Parathyroid adenoma (tissue), 2 donors: ENCODE measurements around the gene ZNF565.
"Not testable (repeated sequence)": the region's sequence is repeated elsewhere in the genome, so short reads cannot be mapped to it uniquely, and the experiment has no call there.

ENCODE experiments used
- H2AFZ ChIP-seq: fragments of 300-600 bp; sonication (generic); one replicate; pipeline ENCODE4 v1.7.0; 2017; ENCODE audit warnings: antibody characterized with exemption, mild to moderate bottlenecking
- H3K27ac ChIP-seq: fragments of 300-600 bp; sonication (generic); one replicate; pipeline ENCODE4 v1.7.0; 2017
- H3K27me3 ChIP-seq: fragments of 300-600 bp; sonication (generic); one replicate; pipeline ENCODE4 v1.7.0; 2017; ENCODE audit warnings: low read length; ENCODE audit not compliant: control insufficient read depth, insufficient read depth
- H3K36me3 ChIP-seq: fragments of 300-600 bp; sonication (generic); one replicate; pipeline ENCODE4 v1.7.0; 2017; ENCODE audit warnings: low read length; ENCODE audit not compliant: control insufficient read depth, insufficient read depth
- H3K4me1 ChIP-seq: fragments of 300-600 bp; sonication (generic); one replicate; pipeline ENCODE4 v1.7.0; 2017; ENCODE audit warnings: control low read depth
- H3K4me2 ChIP-seq: fragments of 300-600 bp; sonication (generic); one replicate; pipeline ENCODE4 v1.7.0; 2017; ENCODE audit warnings: low read length
- H3K4me3 ChIP-seq: fragments of 300-600 bp; sonication (generic); one replicate; pipeline ENCODE4 v1.7.0; 2017; ENCODE audit warnings: low read depth, low read length
- H3K79me2 ChIP-seq: fragments of 300-600 bp; sonication (generic); one replicate; pipeline ENCODE4 v1.7.0; 2017; ENCODE audit warnings: control low read depth
- H3K9ac ChIP-seq: fragments of 300-600 bp; sonication (generic); one replicate; pipeline ENCODE4 v1.7.0; 2017; ENCODE audit warnings: mild to moderate bottlenecking
- H3K9me3 ChIP-seq: fragments of 300-600 bp; sonication (generic); one replicate; pipeline ENCODE4 v1.7.0; 2017; ENCODE audit warnings: low read length; ENCODE audit not compliant: control insufficient read depth
- CTCF ChIP-seq: fragments of 300-600 bp; sonication (generic); IDR thresholded peaks from one replicate; pipeline ENCODE4 v1.7.0; 2017; ENCODE audit warnings: antibody characterized with exemption, mild to moderate bottlenecking
- donor health status: primary hyperparathyroidism.

ZNF565 gene

GRCh38 chr19:36236304-36236945 is 22.0 kb upstream of the ZNF565 start:
- no peak for TF ChIP-seq CTCF
- Histone ChIP-seq H3K27ac (no peak overlapping the region), H3K4me2 (no peak overlapping the region), H3K36me3 (no peaks in the 10 kb centered on the region), H2AFZ (no peak overlapping the region), H3K4me3 (no peak overlapping the region), H3K4me1 (no peaks in the 10 kb centered on the region), H3K9ac (no peak overlapping the region), H3K79me2 (no peaks in the 10 kb centered on the region), H3K9me3 (no peaks in the 10 kb centered on the region), H3K27me3 (no peaks in the 10 kb centered on the region)

- H3K27ac ChIP-seq, H3K79me2 ChIP-seq, H3K4me2 ChIP-seq, H2AFZ ChIP-seq, H3K9ac ChIP-seq, H3K36me3 ChIP-seq, H3K4me3 ChIP-seq, H3K9me3 ChIP-seq, H3K27me3 ChIP-seq, H3K4me1 ChIP-seq: not testable (repeated sequence)
Observed at GRCh38 chr19:36233626-36234025, 19.2 kb upstream of the ZNF565 start.

- no peak overlapping the region for H3K4me3 ChIP-seq
- H3K9ac ChIP-seq, result no peak overlapping the region
- H2AFZ ChIP-seq, result no peak overlapping the region
- peaks cover 66% of the 10 kb centered on the region for H3K79me2 ChIP-seq
- H3K4me1 ChIP-seq, result no peaks in the 10 kb centered on the region
- H3K4me2 ChIP-seq, result peak overlapping the region; percentile 21
- H3K27ac ChIP-seq, result peak overlapping the region; percentile 4
- no peaks in the 10 kb centered on the region for H3K27me3 ChIP-seq
- TF ChIP-seq CTCF, result no peak
- H3K9me3 ChIP-seq, result no peaks in the 10 kb centered on the region
- H3K36me3 ChIP-seq, result no peaks in the 10 kb centered on the region
Observed at GRCh38 chr19:36225219-36225892, 10.9 kb upstream of the ZNF565 start.

GRCh38 chr19:36222503-36222902 is 8.0 kb upstream of the ZNF565 start:
- TF ChIP-seq CTCF, result no peak
- no peak overlapping the region for H3K4me3 ChIP-seq
- H2AFZ ChIP-seq, result no peak overlapping the region
- no peaks in the 10 kb centered on the region for H3K36me3 ChIP-seq
- H3K27ac ChIP-seq, result no peak overlapping the region
- H3K4me1 ChIP-seq, result no peaks in the 10 kb centered on the region
- peaks cover 75% of the 10 kb centered on the region for H3K79me2 ChIP-seq
- no peaks in the 10 kb centered on the region for H3K9me3 ChIP-seq
- H3K4me2 ChIP-seq, result no peak overlapping the region
- no peaks in the 10 kb centered on the region for H3K27me3 ChIP-seq
- no peak overlapping the region for H3K9ac ChIP-seq

- Histone ChIP-seq H2AFZ (no peak overlapping the region), H3K79me2 (peaks cover 74% of the 10 kb centered on the region), H3K4me2 (no peak overlapping the region), H3K27me3 (no peaks in the 10 kb centered on the region), H3K36me3 (no peaks in the 10 kb centered on the region), H3K27ac (no peak overlapping the region), H3K4me1 (no peaks in the 10 kb centered on the region), H3K4me3 (no peak overlapping the region), H3K9me3 (no peaks in the 10 kb centered on the region), H3K9ac (no peak overlapping the region)
- TF ChIP-seq CTCF, result no peak
Observed at GRCh38 chr19:36221474-36221873, 7.0 kb upstream of the ZNF565 start.
